ENCODE data around the gene TUBAL3. TPM values are rescaled to one million over a fixed set of nuclear protein-coding genes. Genes with fewer than 3 reads are reported as not detected.
A peak's percentile ranks its signal among the peaks of the same experiment; 100 is the strongest.
"Not testable (repeated sequence)": the region's sequence is repeated elsewhere in the genome, so short reads cannot be mapped to it uniquely, and the experiment has no call there.

Gene TUBAL3
- total and polyA plus RNA-seq, 2 donors (not counting 1 experiment from before 2014, with no cell fraction given), result not detected

GRCh38 chr10:5411941-5412276 lies 7.3 kb upstream of the TUBAL3 start:
- Histone ChIP-seq H4K20me1 (ENCODE audit: control insufficient read depth, extremely low read depth, insufficient read depth, low read length) (no peaks in the 10 kb centered on the region), H3K9me3 (ENCODE audit: control insufficient read depth, insufficient read depth, low read depth, low read length) (no peaks in the 10 kb centered on the region), H3K79me2 (ENCODE audit: control insufficient read depth, insufficient read depth, low read length) (peaks cover 40% of the 10 kb centered on the region), H3K27ac (ENCODE audit: insufficient read depth, low read length) (no peak overlapping the region), H3K36me3 (ENCODE audit: control insufficient read depth, insufficient read depth, low read length) (no peaks in the 10 kb centered on the region), H3K27me3 (ENCODE audit: control insufficient read depth, insufficient read depth, low read length) (peaks cover 8% of the 10 kb centered on the region), H3K4me2 (ENCODE audit: extremely low read depth, insufficient read depth, low read length) (peak overlapping the region; percentile 88), H3K9ac (ENCODE audit: insufficient read depth, low read length) (no peak overlapping the region), H3K4me3 (replicated peaks in 1 of 4; ENCODE audit: control extremely low read depth in 1 of 4, insufficient read depth in 1 of 4, low read depth in 3 of 4, low read length in 4 of 4) (peak overlapping the region; percentile 47 to 74 (median 72)), H2AFZ (ENCODE audit: low read length) (peak overlapping the region; percentile 88), H3K4me1 (ENCODE audit: control insufficient read depth, extremely low read depth, insufficient read depth, low read length) (no peaks in the 10 kb centered on the region)
- DNase-seq (ENCODE audit: low read depth in 2 of 2), result no peak
- no peak for TF ChIP-seq EZH2 (IDR thresholded peaks at IDR 0.05; ENCODE audit: low read length, missing control alignments)
- TF ChIP-seq CTCF (conservative IDR thresholded peaks at IDR 0.05 in 1 of 2, IDR thresholded peaks at IDR 0.05 in 1 of 2; ENCODE audit: low read depth in 1 of 2, low read length in 2 of 2), result no peak

GRCh38 chr10:5410787-5411186 lies 6.2 kb upstream of the TUBAL3 start:
- peaks cover 29% of the 10 kb centered on the region for H3K79me2 ChIP-seq (ENCODE audit: control insufficient read depth, insufficient read depth, low read length)
- H3K4me2 ChIP-seq (ENCODE audit: extremely low read depth, insufficient read depth, low read length); H3K9ac ChIP-seq (ENCODE audit: insufficient read depth, low read length): not testable (repeated sequence)

GRCh38 chr10:5406918-5407317 lies 2.3 kb upstream of the TUBAL3 start:
- H3K4me2 ChIP-seq (ENCODE audit: extremely low read depth, insufficient read depth, low read length), result no peak overlapping the region
- no peaks in the 10 kb centered on the region for H3K9me3 ChIP-seq (ENCODE audit: control insufficient read depth, insufficient read depth, low read depth, low read length)
- no peak overlapping the region for H3K4me3 ChIP-seq (replicated peaks in 1 of 4; ENCODE audit: control extremely low read depth in 1 of 4, insufficient read depth in 1 of 4, low read depth in 3 of 4, low read length in 4 of 4)
- DNase-seq (ENCODE audit: low read depth in 2 of 2), result no peak
- no peaks in the 10 kb centered on the region for H3K36me3 ChIP-seq (ENCODE audit: control insufficient read depth, insufficient read depth, low read length)
- no peak overlapping the region for H3K27ac ChIP-seq (ENCODE audit: insufficient read depth, low read length)
- H2AFZ ChIP-seq (ENCODE audit: low read length), result no peak overlapping the region
- H3K27me3 ChIP-seq (ENCODE audit: control insufficient read depth, insufficient read depth, low read length), result peaks cover 8% of the 10 kb centered on the region
- no peaks in the 10 kb centered on the region for H3K79me2 ChIP-seq (ENCODE audit: control insufficient read depth, insufficient read depth, low read length)
- H4K20me1 ChIP-seq (ENCODE audit: control insufficient read depth, extremely low read depth, insufficient read depth, low read length), result no peaks in the 10 kb centered on the region
- no peaks in the 10 kb centered on the region for H3K4me1 ChIP-seq (ENCODE audit: control insufficient read depth, extremely low read depth, insufficient read depth, low read length)
- TF ChIP-seq EZH2 (IDR thresholded peaks at IDR 0.05; ENCODE audit: low read length, missing control alignments), result no peak
- TF ChIP-seq CTCF (conservative IDR thresholded peaks at IDR 0.05 in 1 of 2, IDR thresholded peaks at IDR 0.05 in 1 of 2; ENCODE audit: low read depth in 1 of 2, low read length in 2 of 2), result no peak
- no peak overlapping the region for H3K9ac ChIP-seq (ENCODE audit: insufficient read depth, low read length)

More at GRCh38 chr10:5410787-5411186, 6.2 kb upstream of the TUBAL3 start:
- H3K4me3 ChIP-seq (replicated peaks in 1 of 4; ENCODE audit: control extremely low read depth in 1 of 4, insufficient read depth in 1 of 4, low read depth in 3 of 4, low read length in 4 of 4); H3K9me3 ChIP-seq (ENCODE audit: control insufficient read depth, insufficient read depth, low read depth, low read length); DNase-seq (ENCODE audit: low read depth in 2 of 2); H2AFZ ChIP-seq (ENCODE audit: low read length); H3K27me3 ChIP-seq (ENCODE audit: control insufficient read depth, insufficient read depth, low read length); H3K36me3 ChIP-seq (ENCODE audit: control insufficient read depth, insufficient read depth, low read length); H3K27ac ChIP-seq (ENCODE audit: insufficient read depth, low read length); H4K20me1 ChIP-seq (ENCODE audit: control insufficient read depth, extremely low read depth, insufficient read depth, low read length); H3K4me1 ChIP-seq (ENCODE audit: control insufficient read depth, extremely low read depth, insufficient read depth, low read length): not testable (repeated sequence)

All from fibroblast of lung (primary cell).